HEK293 (cell line): ENCODE data around the gene APCDD1L.

Experiments
- ZNF585B ChIP-seq: fragments of 450-650 bp; formaldehyde crosslinking; IDR thresholded peaks from 2 replicates; pipeline ENCODE4 v1.5.1; 2016; ENCODE audit warnings: missing biosample characterization, missing genetic modification characterization
- TF ChIP-seq, protein P1 (sequence below): fragments of 450-650 bp; formaldehyde crosslinking; IDR thresholded peaks from 2 replicates; pipeline ENCODE4 v1.5.1; 2016; ENCODE audit warnings: missing biosample characterization, missing genetic modification characterization

DNA sequence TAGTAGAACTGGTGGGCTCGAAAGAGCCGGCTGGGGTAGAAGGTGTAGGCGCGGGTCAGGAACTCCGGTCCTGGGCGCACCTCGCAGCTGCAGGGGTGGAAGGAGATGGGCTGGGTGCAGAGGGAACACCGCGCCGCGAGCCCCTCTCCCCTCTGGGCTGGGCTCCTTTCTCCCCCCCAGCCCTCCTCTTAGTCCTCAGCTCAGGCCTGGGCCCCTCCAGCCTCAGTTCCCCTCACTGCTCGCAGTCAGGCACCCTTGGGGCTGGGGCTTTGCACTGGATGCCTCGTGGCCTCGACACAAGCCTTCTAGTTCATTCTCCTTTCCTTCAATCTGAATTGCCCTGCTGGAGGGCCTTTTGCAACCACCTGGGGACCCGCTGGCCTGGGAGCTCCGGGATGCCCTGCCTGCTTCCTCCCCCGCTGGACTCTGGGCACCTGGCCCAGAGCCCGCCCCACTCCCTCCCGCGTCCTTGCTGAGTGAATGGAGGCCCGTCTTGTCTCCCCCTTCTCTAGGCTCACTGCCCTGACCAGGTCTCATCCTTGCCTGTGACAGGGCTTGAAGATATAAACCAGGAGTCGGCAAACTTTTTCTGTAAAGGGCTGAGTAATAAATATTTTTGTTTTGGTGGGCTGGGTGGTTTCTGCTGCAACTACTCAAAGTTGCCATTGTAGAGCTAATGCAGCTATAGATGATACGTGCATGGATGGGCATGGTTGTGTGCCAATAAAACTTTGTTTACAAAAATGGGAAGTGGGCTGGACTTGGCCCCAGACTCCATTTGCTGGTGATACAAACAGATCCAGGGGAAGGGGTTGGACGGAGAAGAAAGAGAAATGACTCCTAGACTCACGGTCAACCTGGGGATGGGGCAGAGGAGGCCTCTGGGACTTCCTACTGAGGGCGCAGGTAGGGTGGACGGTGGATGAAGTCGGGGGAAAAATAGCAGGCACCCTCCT lies 47.3 kb downstream of the APCDD1L start:
- no peak for TF ChIP-seq ZNF585B (tag by site-specific recombination)
- TF ChIP-seq, protein P1, sequence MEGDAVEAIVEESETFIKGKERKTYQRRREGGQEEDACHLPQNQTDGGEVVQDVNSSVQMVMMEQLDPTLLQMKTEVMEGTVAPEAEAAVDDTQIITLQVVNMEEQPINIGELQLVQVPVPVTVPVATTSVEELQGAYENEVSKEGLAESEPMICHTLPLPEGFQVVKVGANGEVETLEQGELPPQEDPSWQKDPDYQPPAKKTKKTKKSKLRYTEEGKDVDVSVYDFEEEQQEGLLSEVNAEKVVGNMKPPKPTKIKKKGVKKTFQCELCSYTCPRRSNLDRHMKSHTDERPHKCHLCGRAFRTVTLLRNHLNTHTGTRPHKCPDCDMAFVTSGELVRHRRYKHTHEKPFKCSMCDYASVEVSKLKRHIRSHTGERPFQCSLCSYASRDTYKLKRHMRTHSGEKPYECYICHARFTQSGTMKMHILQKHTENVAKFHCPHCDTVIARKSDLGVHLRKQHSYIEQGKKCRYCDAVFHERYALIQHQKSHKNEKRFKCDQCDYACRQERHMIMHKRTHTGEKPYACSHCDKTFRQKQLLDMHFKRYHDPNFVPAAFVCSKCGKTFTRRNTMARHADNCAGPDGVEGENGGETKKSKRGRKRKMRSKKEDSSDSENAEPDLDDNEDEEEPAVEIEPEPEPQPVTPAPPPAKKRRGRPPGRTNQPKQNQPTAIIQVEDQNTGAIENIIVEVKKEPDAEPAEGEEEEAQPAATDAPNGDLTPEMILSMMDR (tag by site-specific recombination), result no peak
